ENCODE results near the gene LCP2. TPM values are rescaled to one million over a fixed set of nuclear protein-coding genes. Genes with fewer than 3 reads are reported as not detected.
"Not testable (repeated sequence)": the region's sequence is repeated elsewhere in the genome, so short reads cannot be mapped to it uniquely, and the experiment has no call there.

Gene LCP2
- total and polyA plus RNA-seq, 2 donors from 2014 or later = 4.6 to 48.8 TPM

- Histone ChIP-seq H3K27ac (ENCODE audit: low read depth in 2 of 2, low read length in 2 of 2) (no peak overlapping the region), H3K4me1 (ENCODE audit: control insufficient read depth in 2 of 3, insufficient read depth in 2 of 3, low read depth in 1 of 3, low read length in 3 of 3) (no peaks in the 10 kb centered on the region), H3K9me3 (ENCODE audit: control insufficient read depth in 2 of 3, insufficient read depth in 1 of 3, low read length in 3 of 3) (no peaks in the 10 kb centered on the region), H3K9ac (ENCODE audit: low read length in 3 of 3) (no peak overlapping the region), H3K4me3 (ENCODE audit: low read length in 3 of 3) (no peak overlapping the region), H3K36me3 (ENCODE audit: control insufficient read depth in 2 of 3, insufficient read depth in 3 of 3, low read length in 3 of 3) (no peaks in the 10 kb centered on the region), H3K27me3 (ENCODE audit: control insufficient read depth, insufficient read depth, low read length) (no peaks in the 10 kb centered on the region)
- TF ChIP-seq CTCF (IDR thresholded peaks at IDR 0.05; ENCODE audit: borderline replicate concordance, extremely low read depth, insufficient read depth) = no peak
- FAIRE-seq = no peak
- intact Hi-C loops (cut with DNase I) = no loop called here
- DNase-seq = no peak
Measured at GRCh38 chr5:170248172-170248930, 49.2 kb downstream of the LCP2 start.

- TF ChIP-seq CTCF (IDR thresholded peaks at IDR 0.05; ENCODE audit: borderline replicate concordance, extremely low read depth, insufficient read depth) = no peak
- Histone ChIP-seq H3K27ac (ENCODE audit: low read depth in 2 of 2, low read length in 2 of 2) (no peak overlapping the region), H3K4me1 (ENCODE audit: control insufficient read depth in 2 of 3, insufficient read depth in 2 of 3, low read depth in 1 of 3, low read length in 3 of 3) (no peaks in the 10 kb centered on the region), H3K4me3 (ENCODE audit: low read length in 3 of 3) (no peak overlapping the region), H3K9me3 (ENCODE audit: control insufficient read depth in 2 of 3, insufficient read depth in 1 of 3, low read length in 3 of 3) (no peaks in the 10 kb centered on the region), H3K27me3 (ENCODE audit: control insufficient read depth, insufficient read depth, low read length) (no peaks in the 10 kb centered on the region), H3K9ac (ENCODE audit: low read length in 3 of 3) (no peak overlapping the region), H3K36me3 (ENCODE audit: control insufficient read depth in 2 of 3, insufficient read depth in 3 of 3, low read length in 3 of 3) (no peaks in the 10 kb centered on the region)
- FAIRE-seq = no peak
- no peak for DNase-seq
- intact Hi-C loops (cut with DNase I) = no loop called here
Measured at GRCh38 chr5:170247363-170247762, 50.2 kb downstream of the LCP2 start.

GRCh38 chr5:170246126-170246870 is 51.3 kb downstream of the LCP2 start:
- Histone ChIP-seq H3K9ac (ENCODE audit: low read length in 3 of 3) (no peak overlapping the region), H3K4me1 (ENCODE audit: control insufficient read depth in 2 of 3, insufficient read depth in 2 of 3, low read depth in 1 of 3, low read length in 3 of 3) (no peaks in the 10 kb centered on the region), H3K4me3 (ENCODE audit: low read length in 3 of 3) (no peak overlapping the region), H3K9me3 (ENCODE audit: control insufficient read depth in 2 of 3, insufficient read depth in 1 of 3, low read length in 3 of 3) (no peaks in the 10 kb centered on the region), H3K36me3 (ENCODE audit: control insufficient read depth in 2 of 3, insufficient read depth in 3 of 3, low read length in 3 of 3) (no peaks in the 10 kb centered on the region), H3K27ac (ENCODE audit: low read depth in 2 of 2, low read length in 2 of 2) (no peak overlapping the region), H3K27me3 (ENCODE audit: control insufficient read depth, insufficient read depth, low read length) (no peaks in the 10 kb centered on the region)
- no peak for FAIRE-seq
- intact Hi-C loops (cut with DNase I) = no loop called here
- no peak for TF ChIP-seq CTCF (IDR thresholded peaks at IDR 0.05; ENCODE audit: borderline replicate concordance, extremely low read depth, insufficient read depth)
- DNase-seq = no peak

GRCh38 chr5:170245436-170245835 is 52.1 kb downstream of the LCP2 start:
- H3K4me1 ChIP-seq (ENCODE audit: control insufficient read depth in 2 of 3, insufficient read depth in 2 of 3, low read depth in 1 of 3, low read length in 3 of 3); intact Hi-C loops (cut with DNase I); H3K27me3 ChIP-seq (ENCODE audit: control insufficient read depth, insufficient read depth, low read length); H3K36me3 ChIP-seq (ENCODE audit: control insufficient read depth in 2 of 3, insufficient read depth in 3 of 3, low read length in 3 of 3); H3K27ac ChIP-seq (ENCODE audit: low read depth in 2 of 2, low read length in 2 of 2); FAIRE-seq; H3K4me3 ChIP-seq (ENCODE audit: low read length in 3 of 3); DNase-seq; H3K9me3 ChIP-seq (ENCODE audit: control insufficient read depth in 2 of 3, insufficient read depth in 1 of 3, low read length in 3 of 3); H3K9ac ChIP-seq (ENCODE audit: low read length in 3 of 3): not testable (repeated sequence)

Measured in kidney (tissue), 14 donors.